Measurements from ENCODE around the gene ATOSB. TPM values are rescaled to one million over a fixed set of nuclear protein-coding genes. Genes with fewer than 3 reads are reported as not detected.

ATOSB gene
- total RNA-seq, 4 donors from 2014 or later: 13.0 to 28.9 (median 24.2) TPM

GRCh38 chr9:35104586-35104985 lies 11.1 kb downstream of the ATOSB start:
- Histone ChIP-seq H3K4me1 (peaks cover 17 to 22% of the 10 kb centered on the region in 2 donors), H3K27ac (peak overlapping the region in 1 of 4 donors; percentile 93), H3K9me3 (no peaks in the 10 kb centered on the region), H3K4me3 (no peak overlapping the region), H3K27me3 (no peaks in the 10 kb centered on the region), H3K36me3 (peaks cover 0 to 67% of the 10 kb centered on the region in 2 donors)
- in situ Hi-C loops (cut with MboI; ENCODE audit: low sequenced_read_pairs in 4 of 4): loop anchor here in 1 of 4 donors (25.0 kb wide), 1 partner anchor 458 kb away; a partner anchor contains a TSS
- ATAC-seq (no peak), DNase-seq (no peak)
- no peak for TF ChIP-seq POLR2A (IDR thresholded peaks at IDR 0.05)
- TF ChIP-seq, protein P1, sequence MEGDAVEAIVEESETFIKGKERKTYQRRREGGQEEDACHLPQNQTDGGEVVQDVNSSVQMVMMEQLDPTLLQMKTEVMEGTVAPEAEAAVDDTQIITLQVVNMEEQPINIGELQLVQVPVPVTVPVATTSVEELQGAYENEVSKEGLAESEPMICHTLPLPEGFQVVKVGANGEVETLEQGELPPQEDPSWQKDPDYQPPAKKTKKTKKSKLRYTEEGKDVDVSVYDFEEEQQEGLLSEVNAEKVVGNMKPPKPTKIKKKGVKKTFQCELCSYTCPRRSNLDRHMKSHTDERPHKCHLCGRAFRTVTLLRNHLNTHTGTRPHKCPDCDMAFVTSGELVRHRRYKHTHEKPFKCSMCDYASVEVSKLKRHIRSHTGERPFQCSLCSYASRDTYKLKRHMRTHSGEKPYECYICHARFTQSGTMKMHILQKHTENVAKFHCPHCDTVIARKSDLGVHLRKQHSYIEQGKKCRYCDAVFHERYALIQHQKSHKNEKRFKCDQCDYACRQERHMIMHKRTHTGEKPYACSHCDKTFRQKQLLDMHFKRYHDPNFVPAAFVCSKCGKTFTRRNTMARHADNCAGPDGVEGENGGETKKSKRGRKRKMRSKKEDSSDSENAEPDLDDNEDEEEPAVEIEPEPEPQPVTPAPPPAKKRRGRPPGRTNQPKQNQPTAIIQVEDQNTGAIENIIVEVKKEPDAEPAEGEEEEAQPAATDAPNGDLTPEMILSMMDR (IDR thresholded peaks at IDR 0.05 in 4 of 5, conservative IDR thresholded peaks at IDR 0.05 in 1 of 5): no peak
- intact Hi-C loops (cut with DNase I; ENCODE audit: low total_unique reads): no loop called here

- Histone ChIP-seq H3K4me3 (peak overlapping the region; percentile 74 to 92 (median 79)), H3K4me1 (peaks cover 15 to 22% of the 10 kb centered on the region in 2 donors), H3K9me3 (no peaks in the 10 kb centered on the region), H3K27ac (peak overlapping the region; percentile 85 to 97 (median 94)), H3K36me3 (peaks cover 0 to 70% of the 10 kb centered on the region in 2 donors), H3K27me3 (no peaks in the 10 kb centered on the region)
- in situ Hi-C loops (cut with MboI; ENCODE audit: low sequenced_read_pairs in 4 of 4): loop anchor here in 1 of 4 donors (25.0 kb wide), 1 partner anchor 459 kb away; a partner anchor contains a TSS
- no peak for TF ChIP-seq POLR2A (IDR thresholded peaks at IDR 0.05)
- TF ChIP-seq, protein P1 (IDR thresholded peaks at IDR 0.05 in 4 of 5, conservative IDR thresholded peaks at IDR 0.05 in 1 of 5): no peak
- DNase-seq (no peak), ATAC-seq (no peak)
- intact Hi-C loops (cut with DNase I; ENCODE audit: low total_unique reads): loop anchor here (2.0 kb wide), 1 partner anchor 31 kb away; the partner anchor contains the start of gene VCP
Observed at GRCh38 chr9:35103660-35104191, 11.9 kb downstream of the ATOSB start.

GRCh38 chr9:35102769-35103659 lies 12.6 kb downstream of the ATOSB start, which contains the start of gene STOML2:
TSS of gene STOML2 (minus strand) at chr9:35103131. CDS start at chr9:35103094, 37 bp downstream.
- intact Hi-C loops (cut with DNase I; ENCODE audit: low total_unique reads): loop anchor here (2.0 kb wide), 1 partner anchor 30 kb away; the partner anchor contains the start of gene VCP
- in situ Hi-C loops (cut with MboI; ENCODE audit: low sequenced_read_pairs in 4 of 4): loop anchor here in 1 of 4 donors (25.0 kb wide), 1 partner anchor 459 kb away; a partner anchor contains a TSS

GRCh38 chr9:35102465-35102768 lies 13.2 kb downstream of the ATOSB start:
- in situ Hi-C loops (cut with MboI; ENCODE audit: low sequenced_read_pairs in 4 of 4) (loop anchor here in 1 of 4 donors (25.0 kb wide), 1 partner anchor 460 kb away; a partner anchor contains a TSS), intact Hi-C loops (cut with DNase I; ENCODE audit: low total_unique reads) (loop anchor here (2.0 kb wide), 1 partner anchor 30 kb away; the partner anchor contains the start of gene VCP)
- Histone ChIP-seq H3K36me3 (peaks cover 0 to 59% of the 10 kb centered on the region in 2 donors), H3K4me3 (peak overlapping the region; percentile 74 to 92 (median 79)), H3K4me1 (peaks cover 15 to 22% of the 10 kb centered on the region in 2 donors), H3K27me3 (no peaks in the 10 kb centered on the region), H3K27ac (peak overlapping the region; percentile 85 to 97 (median 94)), H3K9me3 (no peaks in the 10 kb centered on the region)
- ATAC-seq (peak; percentile 21 to 27), DNase-seq (no peak)
- no peak for TF ChIP-seq POLR2A (IDR thresholded peaks at IDR 0.05)
- TF ChIP-seq, protein P1 (IDR thresholded peaks at IDR 0.05 in 4 of 5, conservative IDR thresholded peaks at IDR 0.05 in 1 of 5): no peak

More at GRCh38 chr9:35102769-35103659, 12.6 kb downstream of the ATOSB start, which contains the start of gene STOML2:
- TF ChIP-seq, protein P1 (IDR thresholded peaks at IDR 0.05 in 4 of 5, conservative IDR thresholded peaks at IDR 0.05 in 1 of 5): no peak
- peak; percentile 52 to 72 for TF ChIP-seq POLR2A (IDR thresholded peaks at IDR 0.05)
- peak within 1 kb of the TSS; percentile 85 to 97 (median 94) for H3K27ac ChIP-seq
- no peaks in the 10 kb centered on the region for H3K27me3 ChIP-seq
- DNase-seq: peak; percentile 95
- ATAC-seq: peak; percentile 99
- H3K36me3 ChIP-seq: peaks cover 0 to 65% of the 10 kb centered on the region in 2 donors
- H3K9me3 ChIP-seq: no peaks in the 10 kb centered on the region
- peak within 1 kb of the TSS; percentile 74 to 92 (median 79) for H3K4me3 ChIP-seq
- peaks cover 15 to 22% of the 10 kb centered on the region in 2 donors for H3K4me1 ChIP-seq

All from gastrocnemius medialis (tissue), 4 donors.